Measurements from ENCODE around the gene ERBB4. TPM values are rescaled to one million over a fixed set of nuclear protein-coding genes. Genes with fewer than 3 reads are reported as not detected.

The ERBB4 gene
- total and polyA plus RNA-seq, 10 of the 15 experiments (the other 5 are each of a cell fraction or from before 2014, with no cell fraction given), result under 0.01 to 0.23 (median 0.01) TPM; not detected in 4

DNA sequence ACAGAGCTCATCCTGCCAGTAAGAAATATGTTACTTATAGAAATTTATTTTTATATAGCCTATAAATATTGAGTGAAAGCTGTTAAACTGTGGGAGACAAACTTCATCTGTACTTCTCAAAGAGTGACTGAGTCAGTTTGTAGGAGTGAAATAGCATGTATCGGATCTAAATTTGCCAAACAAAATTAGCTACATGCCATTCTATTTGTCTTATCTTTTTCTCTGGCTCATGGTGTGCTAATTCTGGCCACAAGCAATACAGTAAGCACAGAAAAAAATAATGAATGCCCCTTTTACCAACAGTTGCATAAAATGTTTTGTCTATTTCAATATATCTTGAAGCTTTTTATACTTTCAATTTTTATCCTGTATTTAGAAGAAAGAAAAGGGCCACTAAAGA, 12.5 kb downstream of the ERBB4 start:
- Histone ChIP-seq H4K20me1 (ENCODE audit: control insufficient read depth, insufficient read depth) (no peaks in the 10 kb centered on the region), H3K79me2 (ENCODE audit: control insufficient read depth, insufficient read depth, low read length) (no peaks in the 10 kb centered on the region), H3K36me3 (ENCODE audit: control insufficient read depth in 2 of 2, insufficient read depth in 2 of 2, low read length in 1 of 2) (no peaks in the 10 kb centered on the region), H2AFZ (ENCODE audit: control insufficient read depth, low read depth, low read length) (no peak overlapping the region), H3K9me3 (replicated peaks; ENCODE audit: control insufficient read depth, insufficient read depth, low read length) (no peaks in the 10 kb centered on the region), H3K4me2 (ENCODE audit: control insufficient read depth, insufficient read depth) (no peak overlapping the region), H3K9ac (ENCODE audit: control insufficient read depth, insufficient read depth, low read length) (no peak overlapping the region), H3K4me3 (no peak overlapping the region), H3K4me1 (ENCODE audit: control insufficient read depth, insufficient read depth, low read length) (no peaks in the 10 kb centered on the region), H3K27ac (ENCODE audit: control insufficient read depth, insufficient read depth) (no peak overlapping the region), H3K27me3 (replicated peaks in 1 of 2; ENCODE audit: control insufficient read depth in 2 of 2, insufficient read depth in 2 of 2, low read length in 1 of 2) (no peaks in the 10 kb centered on the region)
- FAIRE-seq (no peak), ATAC-seq (no peak), DNase-seq (ENCODE audit: low read depth, low spot score) (no peak)
- RAD21 ChIA-PET (ENCODE audit: unreplicated experiment), result no interaction called here
- TF ChIP-seq PML (IDR thresholded peaks at IDR 0.05; ENCODE audit: low read length) (no peak), ZZZ3 (IDR thresholded peaks at IDR 0.05; ENCODE audit: control insufficient read depth, insufficient read length, low read depth) (no peak), USF1 (IDR thresholded peaks at IDR 0.05; ENCODE audit: borderline replicate concordance, extremely low read length, insufficient read depth, low read depth, low read length) (no peak), BCL3 (IDR thresholded peaks at IDR 0.05; ENCODE audit: borderline replicate concordance, insufficient read depth, low read depth, low read length, poor library complexity, severe bottlenecking) (no peak), MYB (IDR thresholded peaks at IDR 0.05; ENCODE audit: borderline replicate concordance, low read depth, low read length) (no peak), NR2F1 (conservative IDR thresholded peaks at IDR 0.05) (no peak), FOXM1 (IDR thresholded peaks at IDR 0.05; ENCODE audit: low read depth, low read length) (no peak)
- TF ChIP-seq, protein P1, sequence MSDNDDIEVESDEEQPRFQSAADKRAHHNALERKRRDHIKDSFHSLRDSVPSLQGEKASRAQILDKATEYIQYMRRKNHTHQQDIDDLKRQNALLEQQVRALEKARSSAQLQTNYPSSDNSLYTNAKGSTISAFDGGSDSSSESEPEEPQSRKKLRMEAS (IDR thresholded peaks at IDR 0.05; ENCODE audit: low read depth, low read length), result no peak
- SMC1A ChIA-PET (ENCODE audit: uncharacterized antibody, unreplicated experiment), result interaction anchor here (1.4 kb wide), 1 partner anchor 781 kb away, joined by 4 read pairs; no protein-coding TSS in a partner anchor
- in situ Hi-C loops (cut with MboI) (no loop called here), intact Hi-C loops (cut with micrococcal nuclease; ENCODE audit: unreplicated experiment) (loop anchor here (10.0 kb wide), 1 partner anchor 121 kb away; no protein-coding TSS in a partner anchor)
- BruUV-seq (replicated peaks), result no TSS peak
- POLR2A ChIA-PET, result no interaction called here
- CTCF ChIA-PET, result interaction anchor here (1.2 kb wide), 1 partner anchor 520 kb away, joined by 3 read pairs; no protein-coding TSS in a partner anchor
- WGBS (ENCODE audit: insufficient coverage, insufficient replicate concordance, low lambda C conversion rate, missing lambda C conversion rate), result 68% methylated on average over 1 of the region's 1 CpG
